HG02759 (cell line): ENCODE measurements around the gene WFIKKN1.

ENCODE experiments used
- ATAC-seq: cut with Tn5 transposase; IDR thresholded peaks from one replicate; pipeline ENCODE4 v1.9.1; 2021; ENCODE audit warnings: mild to moderate bottlenecking, moderate library complexity; ENCODE audit not compliant: unreplicated experiment

WFIKKN1 gene

GRCh38 chr16:630815-631405 is at the start of gene WFIKKN1:
WFIKKN1 (plus strand) TSS chr16:630985; CDS start chr16:631254, 269 bp downstream.
- ATAC-seq, result no peak

GRCh38 chr16:582218-582613 is 48.6 kb upstream of the WFIKKN1 start:
- no peak for ATAC-seq

GRCh38 chr16:582614-583331 is 48.0 kb upstream of the WFIKKN1 start:
- ATAC-seq, result no peak

- no peak for ATAC-seq
Observed at GRCh38 chr16:583470-583814, 47.3 kb upstream of the WFIKKN1 start.

GRCh38 chr16:583815-584591 is 46.8 kb upstream of the WFIKKN1 start:
- ATAC-seq, result no peak

GRCh38 chr16:585351-585750 is 45.4 kb upstream of the WFIKKN1 start:
- no peak for ATAC-seq

GRCh38 chr16:586047-586644 is 44.6 kb upstream of the WFIKKN1 start:
- no peak for ATAC-seq

- no peak for ATAC-seq
Observed at GRCh38 chr16:586645-587590, 43.9 kb upstream of the WFIKKN1 start.

GRCh38 chr16:588639-588888 is 42.2 kb upstream of the WFIKKN1 start:
- ATAC-seq, result peak; percentile 14

GRCh38 chr16:588889-589657 is 41.7 kb upstream of the WFIKKN1 start:
- peak; percentile 72 for ATAC-seq

GRCh38 chr16:589658-590187 is 41.1 kb upstream of the WFIKKN1 start, which contains the start of gene RAB40C:
RAB40C (plus strand) TSS chr16:590066; CDS start chr16:590292, 226 bp downstream.
- ATAC-seq, result peak; percentile 74

- peak; percentile 2 for ATAC-seq
Observed at GRCh38 chr16:590188-590814, 40.5 kb upstream of the WFIKKN1 start.

GRCh38 chr16:590815-591200 is 40.0 kb upstream of the WFIKKN1 start:
- no peak for ATAC-seq

GRCh38 chr16:591231-591630 is 39.6 kb upstream of the WFIKKN1 start:
- ATAC-seq, result no peak

- no peak for ATAC-seq
Observed at GRCh38 chr16:591892-592517, 38.8 kb upstream of the WFIKKN1 start.

GRCh38 chr16:592518-593306 is 38.1 kb upstream of the WFIKKN1 start:
- ATAC-seq, result no peak

GRCh38 chr16:593406-593805 is 37.4 kb upstream of the WFIKKN1 start:
- no peak for ATAC-seq

GRCh38 chr16:593807-594206 is 37.0 kb upstream of the WFIKKN1 start:
- ATAC-seq, result no peak
